ENCODE results near the gene MAST4. TPM values are rescaled to one million over a fixed set of nuclear protein-coding genes. Genes with fewer than 3 reads are reported as not detected.

Gene MAST4
- total and polyA plus RNA-seq, 7 experiments from 2014 or later, result 11.3 to 39.0 (median 28.3) TPM

DNA sequence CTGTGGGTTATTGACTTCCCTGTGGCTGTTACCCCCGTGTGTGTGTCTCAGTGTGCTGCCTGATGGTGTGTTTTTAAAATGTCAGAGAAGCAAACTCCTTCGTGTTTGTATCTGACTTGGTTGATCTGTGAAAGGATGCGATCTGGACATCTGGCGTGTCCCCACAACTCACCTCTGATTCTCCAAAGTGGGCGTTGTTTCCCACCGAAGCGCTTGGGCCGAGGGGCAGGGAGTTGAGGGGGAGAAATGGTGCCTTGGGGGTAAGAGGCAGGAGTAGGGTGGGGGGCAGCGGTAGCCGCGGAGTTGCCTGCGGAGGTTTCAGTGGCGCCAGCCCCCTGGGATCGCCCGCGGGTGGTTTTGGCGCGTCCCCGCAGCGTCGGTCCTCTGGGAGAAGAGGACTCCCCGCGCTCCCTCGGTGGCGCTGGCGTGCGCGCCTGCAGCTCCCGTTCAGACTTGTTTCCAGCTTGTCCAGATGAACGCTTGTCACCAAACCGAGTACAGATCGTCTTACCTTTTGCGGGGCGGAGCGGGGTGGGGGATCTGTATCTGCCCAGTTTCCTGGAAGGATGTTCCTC, 1.1 kb downstream of the MAST4 start:
- no peak overlapping the region for H3K27ac ChIP-seq (ENCODE audit: low read depth, low read length)
- no peak overlapping the region for H3K4me3 ChIP-seq (ENCODE audit: low read length)
- no peaks in the 10 kb centered on the region for H3K9me3 ChIP-seq (ENCODE audit: control insufficient read depth in 2 of 3, low read length in 3 of 3)
- H3K4me3 Mint-ChIP-seq, result peak overlapping the region; percentile 75 to 91 (median 81)
- H3K4me1 ChIP-seq (ENCODE audit: control insufficient read depth in 2 of 2, insufficient read depth in 2 of 2, low read length in 2 of 2), result peaks cover 0 to 14% of the 10 kb centered on the region in 2 donors
- H3K9me3 Mint-ChIP-seq, result no peaks in the 10 kb centered on the region
- ChIA-PET CTCF (no interaction called here), POLR2A (no interaction called here)
- ATAC-seq (no peak), DNase-seq (no peak)
- H3K27me3 Mint-ChIP-seq, result peaks cover 44 to 76% (median 64%) of the 10 kb centered on the region in 5 donors
- H3K36me3 ChIP-seq (ENCODE audit: control insufficient read depth in 2 of 3, insufficient read depth in 3 of 3, low read length in 3 of 3), result no peaks in the 10 kb centered on the region
- H3K27me3 ChIP-seq (ENCODE audit: control insufficient read depth in 2 of 2, insufficient read depth in 2 of 2, low read length in 2 of 2), result peaks cover 3 to 4% of the 10 kb centered on the region in 2 donors
- intact Hi-C loops (cut with micrococcal nuclease), result loop anchor here in 1 of 2 donors (2.0 to 5.0 kb wide), 2 partner anchors 38 to 75 kb away; no protein-coding TSS in a partner anchor
- H3K36me3 Mint-ChIP-seq, result no peaks in the 10 kb centered on the region
- H3K27ac Mint-ChIP-seq, result no peak overlapping the region
- peaks cover 0 to 30% (median 19%) of the 10 kb centered on the region in 7 donors for H3K4me1 Mint-ChIP-seq

- ChIA-PET POLR2A (no interaction called here), CTCF (no interaction called here)
- Histone ChIP-seq H3K27ac (ENCODE audit: low read depth, low read length) (no peak overlapping the region), H3K4me3 (ENCODE audit: low read length) (no peak overlapping the region), H3K27me3 (ENCODE audit: control insufficient read depth in 2 of 2, insufficient read depth in 2 of 2, low read length in 2 of 2) (no peaks in the 10 kb centered on the region), H3K4me1 (ENCODE audit: control insufficient read depth in 2 of 2, insufficient read depth in 2 of 2, low read length in 2 of 2) (peaks cover 0 to 2% of the 10 kb centered on the region in 2 donors), H3K9me3 (ENCODE audit: control insufficient read depth in 2 of 3, low read length in 3 of 3) (no peaks in the 10 kb centered on the region), H3K36me3 (ENCODE audit: control insufficient read depth in 2 of 3, insufficient read depth in 3 of 3, low read length in 3 of 3) (no peaks in the 10 kb centered on the region)
- H3K27ac Mint-ChIP-seq, result no peak overlapping the region
- H3K4me1 Mint-ChIP-seq, result peaks cover 0 to 14% (median 4%) of the 10 kb centered on the region in 7 donors
- H3K4me3 Mint-ChIP-seq, result no peak overlapping the region
- no peaks in the 10 kb centered on the region for H3K9me3 Mint-ChIP-seq
- intact Hi-C loops (cut with micrococcal nuclease), result no loop called here
- H3K27me3 Mint-ChIP-seq, result peaks cover 31 to 75% (median 41%) of the 10 kb centered on the region in 5 donors
- H3K36me3 Mint-ChIP-seq, result no peaks in the 10 kb centered on the region
- DNase-seq (no peak), ATAC-seq (no peak)
Measured at GRCh38 chr5:66602621-66603020, 6.4 kb downstream of the MAST4 start.

GRCh38 chr5:66603164-66603563, 7.0 kb downstream of the MAST4 start:
- ChIA-PET POLR2A (no interaction called here), CTCF (no interaction called here)
- Histone ChIP-seq H3K27me3 (ENCODE audit: control insufficient read depth in 2 of 2, insufficient read depth in 2 of 2, low read length in 2 of 2) (no peaks in the 10 kb centered on the region), H3K4me3 (ENCODE audit: low read length) (no peak overlapping the region), H3K27ac (ENCODE audit: low read depth, low read length) (no peak overlapping the region), H3K4me1 (ENCODE audit: control insufficient read depth in 2 of 2, insufficient read depth in 2 of 2, low read length in 2 of 2) (no peaks in the 10 kb centered on the region), H3K36me3 (ENCODE audit: control insufficient read depth in 2 of 3, insufficient read depth in 3 of 3, low read length in 3 of 3) (no peaks in the 10 kb centered on the region), H3K9me3 (ENCODE audit: control insufficient read depth in 2 of 3, low read length in 3 of 3) (no peaks in the 10 kb centered on the region)
- DNase-seq (no peak), ATAC-seq (no peak)
- no peaks in the 10 kb centered on the region for H3K36me3 Mint-ChIP-seq
- intact Hi-C loops (cut with micrococcal nuclease), result no loop called here
- no peaks in the 10 kb centered on the region for H3K9me3 Mint-ChIP-seq
- peaks cover 0 to 10% (median 0%) of the 10 kb centered on the region in 7 donors for H3K4me1 Mint-ChIP-seq
- no peak overlapping the region for H3K27ac Mint-ChIP-seq
- no peak overlapping the region for H3K4me3 Mint-ChIP-seq
- H3K27me3 Mint-ChIP-seq, result peaks cover 26 to 69% (median 41%) of the 10 kb centered on the region in 5 donors

GRCh38 chr5:66603881-66604280, 7.7 kb downstream of the MAST4 start:
- Histone ChIP-seq H3K27ac (ENCODE audit: low read depth, low read length) (no peak overlapping the region), H3K4me1 (ENCODE audit: control insufficient read depth in 2 of 2, insufficient read depth in 2 of 2, low read length in 2 of 2) (no peaks in the 10 kb centered on the region), H3K27me3 (ENCODE audit: control insufficient read depth in 2 of 2, insufficient read depth in 2 of 2, low read length in 2 of 2) (no peaks in the 10 kb centered on the region), H3K36me3 (ENCODE audit: control insufficient read depth in 2 of 3, insufficient read depth in 3 of 3, low read length in 3 of 3) (no peaks in the 10 kb centered on the region), H3K9me3 (ENCODE audit: control insufficient read depth in 2 of 3, low read length in 3 of 3) (no peaks in the 10 kb centered on the region), H3K4me3 (ENCODE audit: low read length) (no peak overlapping the region)
- ATAC-seq (no peak), DNase-seq (no peak)
- ChIA-PET POLR2A (no interaction called here), CTCF (no interaction called here)
- Mint-ChIP-seq H3K4me3 (no peak overlapping the region), H3K9me3 (no peaks in the 10 kb centered on the region), H3K27me3 (peaks cover 18 to 68% (median 35%) of the 10 kb centered on the region in 5 donors), H3K36me3 (no peaks in the 10 kb centered on the region), H3K4me1 (peaks cover 0 to 3% (median 0%) of the 10 kb centered on the region in 7 donors), H3K27ac (no peak overlapping the region)
- intact Hi-C loops (cut with micrococcal nuclease), result no loop called here

DNA sequence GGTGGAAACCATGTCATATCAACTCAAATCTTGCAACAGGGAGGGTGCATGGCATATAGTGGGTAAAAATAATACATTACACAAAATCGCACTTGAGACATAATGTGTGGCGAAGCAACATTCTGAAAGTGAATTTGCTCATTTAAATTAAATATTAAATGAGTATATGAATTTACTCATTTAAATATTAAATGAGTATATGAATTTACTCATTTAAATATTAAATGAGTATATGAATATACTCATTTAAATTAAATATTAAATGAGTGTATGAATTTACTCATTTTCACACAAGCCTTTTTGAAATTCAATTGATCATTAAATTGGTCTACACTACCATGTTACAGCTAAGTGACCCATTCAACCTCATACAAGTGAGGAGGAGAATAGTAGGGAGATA, 10.5 kb downstream of the MAST4 start:
- ChIA-PET POLR2A (no interaction called here), CTCF (no interaction called here)
- Mint-ChIP-seq H3K27me3 (peaks cover 3 to 51% (median 19%) of the 10 kb centered on the region in 5 donors), H3K4me3 (no peak overlapping the region), H3K36me3 (peaks cover 0 to 2% (median 0%) of the 10 kb centered on the region in 5 donors), H3K4me1 (peaks cover 0 to 2% (median 0%) of the 10 kb centered on the region in 7 donors), H3K27ac (no peak overlapping the region), H3K9me3 (no peaks in the 10 kb centered on the region)
- H3K36me3 ChIP-seq (ENCODE audit: control insufficient read depth in 2 of 3, insufficient read depth in 3 of 3, low read length in 3 of 3), result no peaks in the 10 kb centered on the region
- H3K9me3 ChIP-seq (ENCODE audit: control insufficient read depth in 2 of 3, low read length in 3 of 3), result no peaks in the 10 kb centered on the region
- H3K27ac ChIP-seq (ENCODE audit: low read depth, low read length), result no peak overlapping the region
- H3K4me3 ChIP-seq (ENCODE audit: low read length), result no peak overlapping the region
- ATAC-seq (no peak), DNase-seq (no peak)
- H3K4me1 ChIP-seq (ENCODE audit: control insufficient read depth in 2 of 2, insufficient read depth in 2 of 2, low read length in 2 of 2), result no peaks in the 10 kb centered on the region
- intact Hi-C loops (cut with micrococcal nuclease), result no loop called here
- H3K27me3 ChIP-seq (ENCODE audit: control insufficient read depth in 2 of 2, insufficient read depth in 2 of 2, low read length in 2 of 2), result no peaks in the 10 kb centered on the region

GRCh38 chr5:66608501-66608900, 12.3 kb downstream of the MAST4 start:
- no peak overlapping the region for H3K4me3 ChIP-seq (ENCODE audit: low read length)
- no peak overlapping the region for H3K27ac ChIP-seq (ENCODE audit: low read depth, low read length)
- intact Hi-C loops (cut with micrococcal nuclease), result no loop called here
- POLR2A ChIA-PET, result no interaction called here
- Mint-ChIP-seq H3K27ac (no peak overlapping the region), H3K4me1 (peaks cover 0 to 2% (median 0%) of the 10 kb centered on the region in 7 donors), H3K4me3 (no peak overlapping the region), H3K27me3 (peaks cover 9 to 37% (median 19%) of the 10 kb centered on the region in 5 donors), H3K36me3 (peaks cover 0 to 3% (median 0%) of the 10 kb centered on the region in 5 donors), H3K9me3 (no peaks in the 10 kb centered on the region)
- DNase-seq (no peak), ATAC-seq (no peak)
- CTCF ChIA-PET, result no interaction called here
- H3K9me3 ChIP-seq (ENCODE audit: control insufficient read depth in 2 of 3, low read length in 3 of 3), result no peaks in the 10 kb centered on the region
- peaks cover 0 to 3% of the 10 kb centered on the region in 2 donors for H3K27me3 ChIP-seq (ENCODE audit: control insufficient read depth in 2 of 2, insufficient read depth in 2 of 2, low read length in 2 of 2)
- no peaks in the 10 kb centered on the region for H3K4me1 ChIP-seq (ENCODE audit: control insufficient read depth in 2 of 2, insufficient read depth in 2 of 2, low read length in 2 of 2)
- no peaks in the 10 kb centered on the region for H3K36me3 ChIP-seq (ENCODE audit: control insufficient read depth in 2 of 3, insufficient read depth in 3 of 3, low read length in 3 of 3)

DNA sequence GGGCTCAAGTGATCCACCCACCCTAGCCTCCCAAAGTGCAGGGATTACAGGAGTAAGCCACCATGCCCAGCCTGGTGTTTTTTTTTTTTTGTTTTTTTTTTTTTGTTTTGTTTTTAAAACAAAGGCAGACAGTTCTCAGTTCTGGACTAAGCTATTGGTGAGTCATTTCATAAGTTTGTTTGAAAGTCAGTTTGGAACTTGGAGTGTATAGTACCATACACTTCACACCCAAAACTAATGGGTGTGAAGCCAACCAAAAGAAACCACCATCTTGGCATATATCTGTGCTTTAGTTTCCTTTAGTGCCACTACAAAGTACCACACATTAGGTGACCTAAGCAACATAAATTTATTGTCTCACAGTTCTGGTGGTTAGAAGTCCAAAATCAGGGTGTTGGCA, 13.4 kb downstream of the MAST4 start:
- Histone ChIP-seq H3K4me1 (ENCODE audit: control insufficient read depth in 2 of 2, insufficient read depth in 2 of 2, low read length in 2 of 2) (no peaks in the 10 kb centered on the region), H3K9me3 (ENCODE audit: control insufficient read depth in 2 of 3, low read length in 3 of 3) (no peaks in the 10 kb centered on the region), H3K27me3 (ENCODE audit: control insufficient read depth in 2 of 2, insufficient read depth in 2 of 2, low read length in 2 of 2) (peaks cover 0 to 3% of the 10 kb centered on the region in 2 donors), H3K4me3 (ENCODE audit: low read length) (no peak overlapping the region), H3K27ac (ENCODE audit: low read depth, low read length) (no peak overlapping the region), H3K36me3 (ENCODE audit: control insufficient read depth in 2 of 3, insufficient read depth in 3 of 3, low read length in 3 of 3) (no peaks in the 10 kb centered on the region)
- H3K4me1 Mint-ChIP-seq, result peaks cover 0 to 2% (median 0%) of the 10 kb centered on the region in 7 donors
- DNase-seq, result no peak
- no peaks in the 10 kb centered on the region for H3K9me3 Mint-ChIP-seq
- POLR2A ChIA-PET, result no interaction called here
- no peak overlapping the region for H3K27ac Mint-ChIP-seq
- peaks cover 0 to 3% (median 0%) of the 10 kb centered on the region in 5 donors for H3K36me3 Mint-ChIP-seq
- intact Hi-C loops (cut with micrococcal nuclease), result no loop called here
- peaks cover 9 to 28% (median 19%) of the 10 kb centered on the region in 5 donors for H3K27me3 Mint-ChIP-seq
- no peak for ATAC-seq
- H3K4me3 Mint-ChIP-seq, result no peak overlapping the region
- CTCF ChIA-PET, result interaction anchor here (0.7 kb wide), 1 partner anchor 119 kb away, joined by 4 read pairs; no protein-coding TSS in a partner anchor
